Measurements from ENCODE around the gene CTNND2.

The CTNND2 gene

GRCh38 chr5:11385901-11386293 lies 518.3 kb downstream of the CTNND2 start:
- no peaks in the 10 kb centered on the region for H3K36me3 ChIP-seq (ENCODE audit: insufficient read depth, low read length)
- H4K20me1 ChIP-seq (ENCODE audit: insufficient read depth, low read length): no peaks in the 10 kb centered on the region
- no peaks in the 10 kb centered on the region for H3K27me3 ChIP-seq (ENCODE audit: insufficient read depth, low read length, poor library complexity)
- DNase-seq (no peak), ATAC-seq (ENCODE audit: insufficient read depth, low read depth) (no peak)
- no peaks in the 10 kb centered on the region for H3K79me2 ChIP-seq (ENCODE audit: insufficient read depth, low read length)
- H3K27ac ChIP-seq (ENCODE audit: low read length): no peak overlapping the region
- H3K4me1 ChIP-seq (ENCODE audit: insufficient read depth, low read length): no peaks in the 10 kb centered on the region
- H3K9me3 ChIP-seq (ENCODE audit: insufficient read depth, low read length, severe bottlenecking): no peaks in the 10 kb centered on the region
- H2AFZ ChIP-seq (ENCODE audit: low read depth, low read length): no peak overlapping the region
- TF ChIP-seq EZH2 (IDR thresholded peaks at IDR 0.05; ENCODE audit: borderline replicate concordance, low read depth, low read length, severe bottlenecking) (no peak), CTCF (IDR thresholded peaks at IDR 0.05; ENCODE audit: borderline replicate concordance, extremely low read depth, low read length, poor library complexity, severe bottlenecking) (no peak)
- H3K4me3 ChIP-seq (ENCODE audit: low read depth in 1 of 2, low read length in 2 of 2): no peak overlapping the region
- no peak overlapping the region for H3K4me2 ChIP-seq (ENCODE audit: insufficient read depth, low read length)
- no peak overlapping the region for H3K9ac ChIP-seq (ENCODE audit: low read depth, low read length)

- TF ChIP-seq CTCF (IDR thresholded peaks at IDR 0.05; ENCODE audit: borderline replicate concordance, extremely low read depth, low read length, poor library complexity, severe bottlenecking): no peak
- TF ChIP-seq EZH2 (IDR thresholded peaks at IDR 0.05; ENCODE audit: borderline replicate concordance, low read depth, low read length, severe bottlenecking): no peak
- H3K9ac ChIP-seq (ENCODE audit: low read depth, low read length): no peak overlapping the region
- no peak overlapping the region for H2AFZ ChIP-seq (ENCODE audit: low read depth, low read length)
- H3K79me2 ChIP-seq (ENCODE audit: insufficient read depth, low read length): no peaks in the 10 kb centered on the region
- no peaks in the 10 kb centered on the region for H3K4me1 ChIP-seq (ENCODE audit: insufficient read depth, low read length)
- H4K20me1 ChIP-seq (ENCODE audit: insufficient read depth, low read length): no peaks in the 10 kb centered on the region
- H3K36me3 ChIP-seq (ENCODE audit: insufficient read depth, low read length): no peaks in the 10 kb centered on the region
- H3K27ac ChIP-seq (ENCODE audit: low read length): no peak overlapping the region
- no peak overlapping the region for H3K4me3 ChIP-seq (ENCODE audit: low read depth in 1 of 2, low read length in 2 of 2)
- no peak overlapping the region for H3K4me2 ChIP-seq (ENCODE audit: insufficient read depth, low read length)
- no peak for DNase-seq
- no peaks in the 10 kb centered on the region for H3K9me3 ChIP-seq (ENCODE audit: insufficient read depth, low read length, severe bottlenecking)
- no peak for ATAC-seq (ENCODE audit: insufficient read depth, low read depth)
- no peaks in the 10 kb centered on the region for H3K27me3 ChIP-seq (ENCODE audit: insufficient read depth, low read length, poor library complexity)
These were observed 518.9 kb downstream of the CTNND2 start for GRCh38 chr5:11385251-11385900.

- Histone ChIP-seq H3K79me2 (ENCODE audit: insufficient read depth, low read length) (no peaks in the 10 kb centered on the region), H3K9ac (ENCODE audit: low read depth, low read length) (no peak overlapping the region), H3K4me2 (ENCODE audit: insufficient read depth, low read length) (no peak overlapping the region), H2AFZ (ENCODE audit: low read depth, low read length) (no peak overlapping the region), H3K36me3 (ENCODE audit: insufficient read depth, low read length) (no peaks in the 10 kb centered on the region), H4K20me1 (ENCODE audit: insufficient read depth, low read length) (no peaks in the 10 kb centered on the region), H3K4me3 (ENCODE audit: low read depth in 1 of 2, low read length in 2 of 2) (no peak overlapping the region), H3K4me1 (ENCODE audit: insufficient read depth, low read length) (no peaks in the 10 kb centered on the region), H3K27me3 (ENCODE audit: insufficient read depth, low read length, poor library complexity) (no peaks in the 10 kb centered on the region), H3K9me3 (ENCODE audit: insufficient read depth, low read length, severe bottlenecking) (no peaks in the 10 kb centered on the region), H3K27ac (ENCODE audit: low read length) (no peak overlapping the region)
- TF ChIP-seq CTCF (IDR thresholded peaks at IDR 0.05; ENCODE audit: borderline replicate concordance, extremely low read depth, low read length, poor library complexity, severe bottlenecking): no peak
- TF ChIP-seq EZH2 (IDR thresholded peaks at IDR 0.05; ENCODE audit: borderline replicate concordance, low read depth, low read length, severe bottlenecking): no peak
- ATAC-seq (ENCODE audit: insufficient read depth, low read depth) (no peak), DNase-seq (no peak)
These were observed 519.6 kb downstream of the CTNND2 start for GRCh38 chr5:11384441-11385250.

Measured in DND-41 (cell line).